CD4-positive, alpha-beta T cell treated with Interleukin-17A for 4 hours (primary cell): ENCODE measurements around the gene SLC44A1.

ENCODE experiments used
- DNase-seq: peaks from one replicate; pipeline ENCODE4 v3.0.0-alpha.2; 2020; ENCODE audit warnings: mixed read lengths

SLC44A1 gene

GRCh38 chr9:105441616-105442160, 197.2 kb downstream of the SLC44A1 start:
- DNase-seq: no peak

- no peak for DNase-seq
Measured at GRCh38 chr9:105443121-105443520, 198.7 kb downstream of the SLC44A1 start.

DNA sequence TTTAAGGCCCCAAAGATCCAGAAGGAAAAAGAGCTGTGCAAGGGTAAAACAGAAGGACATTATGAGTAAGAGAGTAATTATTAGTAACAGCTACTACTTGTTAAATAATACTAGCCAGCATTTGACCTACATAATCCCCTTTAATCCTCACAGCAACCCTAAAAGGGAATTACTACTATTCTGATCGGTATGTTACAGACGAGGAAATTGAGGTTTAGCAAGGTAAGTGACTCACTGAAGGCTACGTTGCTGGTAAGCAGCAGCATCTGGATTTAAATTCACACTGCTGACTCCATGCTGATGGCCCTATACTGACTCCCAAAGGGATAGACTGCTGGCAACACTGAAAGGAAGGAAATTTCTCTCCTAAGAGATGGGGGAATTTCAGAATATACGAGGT, 199.7 kb downstream of the SLC44A1 start:
- DNase-seq: no peak

GRCh38 chr9:105445203-105445881, 200.9 kb downstream of the SLC44A1 start:
- DNase-seq: no peak

DNA sequence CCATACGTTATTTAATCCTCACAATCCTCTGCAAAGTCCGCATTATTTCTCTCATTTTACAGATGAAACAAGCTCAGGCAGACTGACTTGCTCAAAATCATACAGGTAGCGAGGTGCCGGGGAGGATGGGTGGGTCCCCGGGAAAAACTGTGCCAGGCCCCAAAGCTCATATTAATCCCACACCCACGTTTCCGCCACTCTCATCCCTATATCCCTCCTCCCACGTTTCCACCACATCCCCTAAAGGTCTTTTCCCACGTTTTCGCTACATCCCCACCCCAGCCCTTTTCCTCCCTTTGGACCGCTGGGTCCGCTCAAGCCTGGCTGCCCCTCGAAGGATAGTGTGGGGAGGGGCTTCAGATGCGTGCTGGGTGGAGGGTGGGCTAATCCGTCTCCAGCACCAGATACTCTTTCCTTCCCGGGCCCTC, 202.9 kb downstream of the SLC44A1 start:
- DNase-seq: no peak

GRCh38 chr9:105447814-105448812, 203.7 kb downstream of the SLC44A1 start, which contains the start of gene FSD1L:
Gene FSD1L, plus strand, starts transcription at chr9:105448034. Its CDS starts 187 bp downstream, at chr9:105448221.
- DNase-seq: peak; percentile 90

DNA sequence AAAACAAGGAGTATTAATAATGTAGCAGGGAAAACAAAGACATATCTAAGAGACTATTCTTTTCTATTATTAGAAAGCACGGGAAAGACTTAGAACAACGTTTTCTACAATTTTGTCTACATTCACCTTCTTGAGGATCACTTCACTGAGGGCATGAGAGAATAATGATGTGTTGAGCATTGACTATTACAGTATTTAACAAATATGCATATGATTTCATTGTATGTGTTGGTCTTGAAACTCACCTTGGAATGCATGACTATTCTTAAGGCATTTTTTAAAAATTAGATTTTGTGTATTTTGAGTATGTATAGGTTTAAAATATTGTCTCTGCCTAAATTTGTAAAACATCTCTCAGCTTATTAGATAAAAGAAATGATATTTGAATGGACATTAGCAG, 204.6 kb downstream of the SLC44A1 start:
- DNase-seq: no peak

GRCh38 chr9:105452185-105452584, 207.7 kb downstream of the SLC44A1 start:
- DNase-seq: no peak

- no peak for DNase-seq
Measured at GRCh38 chr9:105455836-105456475, 211.5 kb downstream of the SLC44A1 start.

GRCh38 chr9:105457560-105458294, 213.3 kb downstream of the SLC44A1 start:
- DNase-seq: no peak

GRCh38 chr9:105458404-105458803, 214.0 kb downstream of the SLC44A1 start:
- no peak for DNase-seq

DNA sequence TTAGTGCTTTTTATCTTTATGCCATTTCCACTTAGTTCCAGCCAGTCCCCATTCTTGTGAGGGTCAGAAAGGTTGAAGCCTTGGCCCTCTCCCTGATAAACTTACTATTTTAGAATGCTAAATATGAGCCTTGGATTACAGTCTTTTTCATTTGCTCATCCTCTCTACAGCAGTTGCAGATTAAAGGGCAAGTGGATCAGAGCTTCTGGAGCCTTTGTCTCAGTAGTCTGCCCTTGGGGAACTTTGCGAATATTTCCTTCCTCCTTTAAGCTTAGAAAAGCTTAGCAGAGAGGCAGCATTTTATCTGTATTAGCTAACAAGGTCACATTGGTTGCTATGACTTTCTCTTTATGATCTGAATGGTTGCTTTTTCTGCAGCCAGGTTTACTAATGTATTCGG, 214.9 kb downstream of the SLC44A1 start:
- DNase-seq: no peak

DNA sequence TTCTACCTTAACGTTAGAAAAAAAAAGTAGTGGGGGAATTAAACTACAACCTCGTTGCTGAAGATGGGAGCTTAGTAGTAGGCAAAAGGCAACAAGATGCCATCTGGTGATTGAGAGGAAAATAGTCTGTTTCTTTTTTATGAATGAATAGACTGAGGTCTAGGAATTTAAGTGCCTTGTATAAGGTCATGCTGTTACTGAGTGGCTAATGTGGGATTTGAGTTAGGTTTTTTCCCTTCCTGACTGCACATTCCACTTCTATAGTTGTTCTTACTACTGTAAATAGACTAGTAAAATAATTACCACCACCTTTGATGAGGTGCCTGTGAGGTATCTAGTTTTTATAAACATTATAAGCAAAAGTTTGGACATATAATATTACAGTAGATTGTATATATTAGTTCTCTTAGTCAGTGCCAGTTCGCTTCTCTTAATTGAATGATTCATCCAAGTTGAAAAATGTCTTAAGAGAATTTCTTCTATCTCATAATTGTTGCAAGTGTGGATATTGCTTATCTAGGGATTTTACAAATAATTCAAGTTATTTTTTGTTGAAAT, 222.5 kb downstream of the SLC44A1 start:
- no peak for DNase-seq

- no peak for DNase-seq
Measured at GRCh38 chr9:105468875-105469274, 224.4 kb downstream of the SLC44A1 start.

- DNase-seq: no peak
Measured at GRCh38 chr9:105473221-105473620, 228.8 kb downstream of the SLC44A1 start.

DNA sequence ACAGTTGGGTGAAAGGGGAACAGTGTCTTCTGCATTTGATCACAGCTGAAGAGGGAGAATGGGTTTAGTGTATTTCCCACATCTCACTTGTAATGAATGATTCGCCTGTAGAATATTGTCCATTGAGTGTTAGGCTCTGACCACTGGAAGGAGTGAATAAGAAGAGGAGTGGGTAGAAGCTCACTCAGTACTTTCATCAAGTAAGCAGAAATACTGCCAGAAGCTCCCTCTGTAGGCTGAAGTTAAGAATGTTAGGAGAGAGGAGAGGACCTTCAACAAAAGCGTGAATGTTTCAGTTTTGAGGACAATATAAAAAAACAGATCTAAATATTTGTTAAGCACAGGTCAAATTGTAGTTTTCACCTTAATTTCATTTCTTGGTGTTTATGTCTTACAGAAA, 230.9 kb downstream of the SLC44A1 start:
- DNase-seq: no peak

GRCh38 chr9:105479846-105480245, 235.4 kb downstream of the SLC44A1 start:
- no peak for DNase-seq

DNA sequence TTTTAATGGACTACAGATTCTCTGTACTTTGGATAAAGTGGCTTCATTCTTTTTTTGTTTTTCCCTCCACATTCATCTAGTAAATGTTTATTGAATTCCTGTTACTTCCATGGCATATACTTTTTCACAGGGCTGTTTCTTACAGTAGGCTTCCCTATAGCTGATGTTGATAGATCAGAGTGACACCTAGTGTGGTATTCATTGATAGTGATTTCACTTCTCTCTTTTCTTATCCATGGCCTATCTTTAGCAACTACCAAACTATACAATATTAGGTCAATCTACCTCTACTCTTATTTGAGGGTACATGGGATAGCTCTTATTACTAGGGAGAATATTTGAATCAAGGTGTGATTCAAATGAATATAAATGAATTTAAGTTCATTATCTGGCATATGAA, 239.2 kb downstream of the SLC44A1 start:
- no peak for DNase-seq

DNA sequence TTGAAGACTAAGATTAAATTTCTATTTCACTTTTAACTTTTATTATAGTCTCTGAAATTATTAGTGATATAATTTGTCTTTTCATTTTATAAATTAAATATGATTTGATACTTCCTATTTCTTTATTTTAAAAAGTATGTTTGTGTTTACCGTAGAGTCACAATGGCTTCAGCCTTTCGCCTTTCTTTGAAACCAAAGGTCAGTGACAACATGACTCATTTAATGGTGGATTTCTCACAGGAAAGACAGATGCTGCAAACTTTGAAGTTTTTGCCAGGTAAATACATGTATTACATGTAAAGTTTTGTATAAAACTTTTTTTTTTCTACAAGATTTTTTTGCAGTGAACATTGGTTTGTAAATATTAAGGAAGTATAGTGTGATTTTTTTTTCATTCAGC, 239.8 kb downstream of the SLC44A1 start:
- DNase-seq: no peak

DNA sequence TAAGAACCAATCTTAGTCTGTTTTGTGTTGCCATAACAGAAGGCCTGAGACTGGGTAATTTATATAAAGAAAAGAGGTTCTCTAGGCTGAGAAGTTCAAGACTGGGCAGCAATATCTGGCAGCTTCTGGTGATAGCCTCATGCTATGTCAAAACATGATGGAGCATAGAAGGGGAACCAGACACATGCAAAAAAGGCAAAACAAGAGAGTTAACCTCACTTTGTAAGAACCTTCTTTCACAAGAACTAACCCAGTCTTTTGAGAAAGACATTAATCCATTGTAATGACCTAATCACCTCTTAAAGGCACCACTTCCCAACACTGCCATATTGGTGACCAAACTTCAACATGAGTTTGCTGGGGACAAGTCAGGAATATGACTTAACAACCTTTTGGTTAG, 240.7 kb downstream of the SLC44A1 start:
- no peak for DNase-seq
